ENCODE data around the gene LYZL6. TPM values are rescaled to one million over a fixed set of nuclear protein-coding genes. Genes with fewer than 3 reads are reported as not detected.
"Not testable (repeated sequence)": the region's sequence is repeated elsewhere in the genome, so short reads cannot be mapped to it uniquely, and the experiment has no call there.

LYZL6 gene
- total and polyA plus RNA-seq, 3 donors from 2014 or later = 22.9 to 82.6 (median 38.7) TPM

GRCh38 chr17:35942588-35943186, 826 bp downstream of the LYZL6 start:
- WGBS, 2 donors = 48 to 51% methylated on average over 9 of the region's 9 CpGs
- Histone ChIP-seq H3K27ac (no peak overlapping the region), H3K9me3 (no peaks in the 10 kb centered on the region), H3K4me3 (no peak overlapping the region), H3K27me3 (no peaks in the 10 kb centered on the region), H3K36me3 (ENCODE audit: low read depth, missing control alignments) (no peaks in the 10 kb centered on the region), H3K4me1 (peaks cover 7% of the 10 kb centered on the region)
- intact Hi-C loops (cut with DNase I; ENCODE audit: low total_unique reads) = no loop called here
- no peak for DNase-seq
- TF ChIP-seq POLR2A (IDR thresholded peaks at IDR 0.05) = no peak
- TF ChIP-seq CTCF (IDR thresholded peaks at IDR 0.05) = no peak

- H3K4me1 ChIP-seq; H3K27ac ChIP-seq; DNase-seq; H3K27me3 ChIP-seq; H3K4me3 ChIP-seq; H3K9me3 ChIP-seq; H3K36me3 ChIP-seq (ENCODE audit: low read depth, missing control alignments); intact Hi-C loops (cut with DNase I; ENCODE audit: low total_unique reads): not testable (repeated sequence)
- WGBS, 2 donors = 97 to 98% methylated on average over 3 of the region's 3 CpGs
These were observed 5.0 kb downstream of the LYZL6 start for GRCh38 chr17:35938492-35938891.

GRCh38 chr17:35936063-35936462, 7.5 kb downstream of the LYZL6 start:
- Histone ChIP-seq H3K9me3 (no peaks in the 10 kb centered on the region), H3K27ac (no peak overlapping the region), H3K4me1 (peaks cover 14% of the 10 kb centered on the region), H3K36me3 (ENCODE audit: low read depth, missing control alignments) (no peaks in the 10 kb centered on the region), H3K4me3 (peak overlapping the region in 1 of 2 donors; percentile 20), H3K27me3 (no peaks in the 10 kb centered on the region)
- intact Hi-C loops (cut with DNase I; ENCODE audit: low total_unique reads) = no loop called here
- TF ChIP-seq CTCF (IDR thresholded peaks at IDR 0.05) (no peak), POLR2A (IDR thresholded peaks at IDR 0.05) (no peak)
- WGBS, 2 donors = 73 to 87% methylated on average over 5 of the region's 5 CpGs
- peak; percentile 39 for DNase-seq

GRCh38 chr17:35934760-35935159, 8.8 kb downstream of the LYZL6 start:
- H3K27me3 ChIP-seq = no peaks in the 10 kb centered on the region
- no peak overlapping the region for H3K27ac ChIP-seq
- H3K4me3 ChIP-seq = no peak overlapping the region
- WGBS, 2 donors = 81 to 84% methylated on average over 10 of the region's 10 CpGs
- TF ChIP-seq CTCF (IDR thresholded peaks at IDR 0.05) (no peak), POLR2A (IDR thresholded peaks at IDR 0.05) (no peak)
- intact Hi-C loops (cut with DNase I; ENCODE audit: low total_unique reads) = no loop called here
- H3K4me1 ChIP-seq = peaks cover 23% of the 10 kb centered on the region
- DNase-seq = no peak
- no peaks in the 10 kb centered on the region for H3K9me3 ChIP-seq
- H3K36me3 ChIP-seq (ENCODE audit: low read depth, missing control alignments) = no peaks in the 10 kb centered on the region

GRCh38 chr17:35932586-35932985, 10.9 kb downstream of the LYZL6 start:
- DNase-seq = no peak
- Histone ChIP-seq H3K27ac (no peak overlapping the region), H3K4me1 (peaks cover 23% of the 10 kb centered on the region), H3K36me3 (ENCODE audit: low read depth, missing control alignments) (no peaks in the 10 kb centered on the region), H3K4me3 (no peak overlapping the region), H3K27me3 (no peaks in the 10 kb centered on the region), H3K9me3 (no peaks in the 10 kb centered on the region)
- TF ChIP-seq CTCF (IDR thresholded peaks at IDR 0.05) = no peak
- no peak for TF ChIP-seq POLR2A (IDR thresholded peaks at IDR 0.05)
- intact Hi-C loops (cut with DNase I; ENCODE audit: low total_unique reads) = no loop called here

Data from testis (tissue), 3 donors.